Choroid plexus epithelial cell (primary cell): ENCODE measurements around the gene RARA.

Source experiments
- DNase-seq: peaks from one replicate; pipeline ENCODE4 v3.0.0-alpha.2; 2010; ENCODE audit warnings: low read depth
- H3K4me3 ChIP-seq: 2 replicates; pipeline ENCODE4 v1.5.1; 2011; ENCODE audit warnings: low read depth, mild to moderate bottlenecking, control low read depth, low read length, moderate library complexity
- CTCF ChIP-seq: conservative IDR thresholded peaks from 2 replicates; pipeline ENCODE4 v1.5.1; 2011; ENCODE audit warnings: low read depth, mild to moderate bottlenecking, control low read depth, inconsistent platforms, low read length, moderate library complexity

The RARA gene

GRCh38 chr17:40316571-40317344 is 7.8 kb downstream of the RARA start:
- no peak for TF ChIP-seq CTCF
- peak overlapping the region; percentile 36 for H3K4me3 ChIP-seq
- peak; percentile 75 for DNase-seq

GRCh38 chr17:40317345-40317873 is 8.4 kb downstream of the RARA start:
- DNase-seq, result peak; percentile 73
- peak; percentile 74 for TF ChIP-seq CTCF
- H3K4me3 ChIP-seq, result peak overlapping the region; percentile 93

- H3K4me3 ChIP-seq, result peak overlapping the region; percentile 93
- TF ChIP-seq CTCF, result no peak
- DNase-seq, result peak; percentile 97
Measured at GRCh38 chr17:40317880-40318829, 9.2 kb downstream of the RARA start.

GRCh38 chr17:40318830-40319391 is 9.9 kb downstream of the RARA start:
- H3K4me3 ChIP-seq, result peak overlapping the region; percentile 93
- no peak for DNase-seq
- TF ChIP-seq CTCF, result peak; percentile 40

GRCh38 chr17:40319651-40320540 is 10.9 kb downstream of the RARA start:
- DNase-seq, result no peak
- peak overlapping the region; percentile 6 for H3K4me3 ChIP-seq

More at GRCh38 chr17:40319651-40320540, 10.9 kb downstream of the RARA start:
- no peak for TF ChIP-seq CTCF
